AG04450 (cell line): ENCODE results near the gene TNIK. TPM values are rescaled to one million over a fixed set of nuclear protein-coding genes. Genes with fewer than 3 reads are reported as not detected.

Source experiments
- CTCF ChIA-PET: fragments of 300-600, 350-600 bp; formaldehyde crosslinking; extraction: SDS; loops from one replicate; lab custom pipeline; 2022; ENCODE audit warnings: antibody characterized with exemption, inconsistent platforms; lab: Charles Lee
- POLR2A ChIA-PET: fragments of 350-600 bp; formaldehyde crosslinking; extraction: SDS; loops from one replicate; lab custom pipeline; 2021; ENCODE audit warnings: antibody characterized with exemption, inconsistent platforms; lab: Yijun Ruan, JAX
- DNase-seq: peaks from one replicate; pipeline ENCODE4 v3.0.0-alpha.2; 2011; ENCODE audit warnings: low read depth, low spot score
- H3K27ac ChIP-seq: one replicate; pipeline ENCODE4 v1.5.1; 2012; ENCODE audit warnings: low read depth, low read length, control low read depth
- H3K27me3 ChIP-seq: one replicate; pipeline ENCODE4 v1.6.0; 2012; ENCODE audit warnings: low read length; ENCODE audit not compliant: control insufficient read depth, insufficient read depth
- H3K4me3 ChIP-seq: 2 replicates; pipeline ENCODE4 v1.5.1; 2011; ENCODE audit warnings: mild to moderate bottlenecking, low read depth, low read length, control low read depth
- H3K9me3 ChIP-seq: 2 replicates; pipeline ENCODE4 v1.5.1; 2012; ENCODE audit warnings: low read length; ENCODE audit not compliant: control insufficient read depth, insufficient read depth
- polyA plus RNA-seq: library from polyadenylated mRNA; depleted of rRNA; stranded (reverse); fragments of >200 nt; gene quantifications from 2 replicates; pipeline ENCODE4 v1.2.3, GENCODE V29; 2011
- TF ChIP-seq, protein P1 (sequence below): IDR thresholded peaks from 2 replicates; pipeline ENCODE4 v1.5.1; 2011; ENCODE audit warnings: low read depth, low read length, control low read depth, inconsistent platforms

Gene TNIK
- polyA plus RNA-seq, 1 experiment: 9.0 TPM

DNA sequence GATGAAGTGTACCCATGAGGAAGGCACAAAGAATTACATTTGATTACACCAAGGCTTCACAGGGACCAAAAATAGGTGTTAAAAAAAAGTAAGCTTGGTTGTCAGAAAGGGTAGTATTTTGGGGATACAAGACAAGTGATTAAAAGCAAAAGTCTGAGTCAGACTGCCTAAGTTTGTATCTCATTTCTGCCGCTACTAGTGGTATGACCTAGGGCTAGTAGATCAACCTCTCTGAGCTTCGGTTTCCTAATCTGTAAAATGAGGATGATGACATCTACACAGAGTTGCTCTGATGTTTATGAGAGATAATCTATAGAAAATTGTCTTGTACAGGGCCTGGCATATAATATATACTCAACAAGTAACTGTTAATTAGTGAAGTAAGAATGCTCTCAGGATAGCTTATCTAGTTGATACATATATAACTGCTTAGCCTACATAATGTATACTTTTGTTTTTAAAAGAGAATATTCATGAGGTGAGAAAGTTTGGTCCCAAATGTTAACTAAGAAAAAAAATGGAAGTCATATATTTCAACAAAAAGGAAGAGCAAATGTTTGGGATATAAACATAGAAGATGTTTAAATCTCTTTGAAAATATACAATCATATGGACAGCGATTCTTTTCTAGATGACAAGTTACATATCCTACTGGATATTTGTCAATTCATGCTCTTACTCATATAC, 270.7 kb downstream of the TNIK start:
- Histone ChIP-seq H3K9me3 (no peaks in the 10 kb centered on the region), H3K27me3 (no peaks in the 10 kb centered on the region), H3K27ac (no peak overlapping the region), H3K4me3 (no peak overlapping the region)
- DNase-seq: no peak
- TF ChIP-seq, protein P1, sequence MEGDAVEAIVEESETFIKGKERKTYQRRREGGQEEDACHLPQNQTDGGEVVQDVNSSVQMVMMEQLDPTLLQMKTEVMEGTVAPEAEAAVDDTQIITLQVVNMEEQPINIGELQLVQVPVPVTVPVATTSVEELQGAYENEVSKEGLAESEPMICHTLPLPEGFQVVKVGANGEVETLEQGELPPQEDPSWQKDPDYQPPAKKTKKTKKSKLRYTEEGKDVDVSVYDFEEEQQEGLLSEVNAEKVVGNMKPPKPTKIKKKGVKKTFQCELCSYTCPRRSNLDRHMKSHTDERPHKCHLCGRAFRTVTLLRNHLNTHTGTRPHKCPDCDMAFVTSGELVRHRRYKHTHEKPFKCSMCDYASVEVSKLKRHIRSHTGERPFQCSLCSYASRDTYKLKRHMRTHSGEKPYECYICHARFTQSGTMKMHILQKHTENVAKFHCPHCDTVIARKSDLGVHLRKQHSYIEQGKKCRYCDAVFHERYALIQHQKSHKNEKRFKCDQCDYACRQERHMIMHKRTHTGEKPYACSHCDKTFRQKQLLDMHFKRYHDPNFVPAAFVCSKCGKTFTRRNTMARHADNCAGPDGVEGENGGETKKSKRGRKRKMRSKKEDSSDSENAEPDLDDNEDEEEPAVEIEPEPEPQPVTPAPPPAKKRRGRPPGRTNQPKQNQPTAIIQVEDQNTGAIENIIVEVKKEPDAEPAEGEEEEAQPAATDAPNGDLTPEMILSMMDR: no peak
- POLR2A ChIA-PET: no interaction called here
- CTCF ChIA-PET: interaction anchor here (5.5 kb wide), 1 partner anchor 376 kb away, joined by 63 read pairs; no protein-coding TSS in a partner anchor

DNA sequence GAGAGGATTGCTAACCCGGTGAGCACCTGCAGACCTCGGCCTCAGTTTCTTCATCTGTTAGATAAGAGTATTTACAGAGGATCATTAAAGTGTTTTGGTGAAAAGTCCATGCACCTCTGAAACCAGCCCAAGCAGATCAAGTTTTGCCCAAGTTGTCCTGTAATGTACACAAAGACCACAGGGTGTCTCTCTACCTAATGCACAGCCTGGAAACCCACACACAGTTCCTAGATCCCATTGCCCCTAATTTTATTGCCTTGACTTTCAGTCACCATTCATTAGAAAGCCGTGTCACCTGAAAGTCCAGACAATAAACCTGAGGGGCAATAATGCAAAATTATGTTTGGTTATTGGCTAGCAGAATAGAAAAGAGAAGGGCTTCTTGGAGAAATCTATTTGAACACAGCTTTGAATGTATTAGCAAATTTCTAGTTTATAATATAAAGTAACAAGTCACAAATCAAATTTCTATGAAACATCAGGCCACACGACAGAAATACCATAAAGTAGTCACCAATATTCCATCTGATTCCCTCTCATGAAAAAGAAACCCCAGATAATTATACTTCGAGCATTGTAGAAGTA, 272.4 kb downstream of the TNIK start:
- CTCF ChIA-PET: interaction anchor here (0.6 to 5.5 kb wide), 18 partner anchors 11 to 401 kb away, joined by 3 to 63 read pairs (median 3); no protein-coding TSS in a partner anchor
- H3K27me3 ChIP-seq: no peaks in the 10 kb centered on the region
- no peak for DNase-seq
- H3K4me3 ChIP-seq: no peak overlapping the region
- TF ChIP-seq, protein P1: peak; percentile 77
- no peak overlapping the region for H3K27ac ChIP-seq
- POLR2A ChIA-PET: no interaction called here
- no peaks in the 10 kb centered on the region for H3K9me3 ChIP-seq

DNA sequence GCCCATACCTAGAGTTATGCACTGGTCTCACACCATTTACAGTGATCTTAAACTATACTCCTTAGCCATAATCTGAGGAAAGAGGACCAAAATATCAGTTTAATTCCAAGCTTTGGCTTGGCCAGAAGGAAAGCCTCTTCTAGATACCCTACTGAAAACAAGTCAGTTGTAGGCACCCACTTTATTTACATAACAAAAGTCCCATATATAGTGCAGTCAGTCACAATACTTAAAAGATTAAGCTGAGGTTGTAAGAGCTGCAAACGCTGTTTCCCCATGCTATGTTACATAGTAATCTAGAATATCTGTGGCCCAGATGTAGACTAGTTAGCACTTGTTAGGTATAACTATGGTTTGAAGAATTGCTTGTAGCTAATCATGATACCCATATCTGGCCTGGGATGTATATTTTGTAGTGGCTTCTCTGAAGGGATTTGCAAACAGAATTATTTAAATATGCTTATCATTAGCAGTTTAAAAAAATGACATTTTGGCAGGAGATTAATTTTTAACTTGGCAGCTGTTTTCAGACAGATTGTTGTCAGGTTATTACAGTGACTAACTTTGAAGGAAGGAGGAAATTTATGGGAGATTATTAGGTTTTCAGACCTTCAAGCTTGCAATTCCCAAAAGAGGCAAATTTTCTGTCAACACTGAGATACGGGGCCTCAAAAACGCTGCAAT, 273.2 kb downstream of the TNIK start:
- H3K9me3 ChIP-seq: no peaks in the 10 kb centered on the region
- no peak overlapping the region for H3K27ac ChIP-seq
- no peak overlapping the region for H3K4me3 ChIP-seq
- H3K27me3 ChIP-seq: no peaks in the 10 kb centered on the region
- ChIA-PET CTCF (interaction anchor here (0.6 to 5.5 kb wide), 10 partner anchors 19 to 401 kb away, joined by 3 to 63 read pairs (median 4); no protein-coding TSS in a partner anchor), POLR2A (no interaction called here)
- no peak for DNase-seq
- TF ChIP-seq, protein P1: no peak

DNA sequence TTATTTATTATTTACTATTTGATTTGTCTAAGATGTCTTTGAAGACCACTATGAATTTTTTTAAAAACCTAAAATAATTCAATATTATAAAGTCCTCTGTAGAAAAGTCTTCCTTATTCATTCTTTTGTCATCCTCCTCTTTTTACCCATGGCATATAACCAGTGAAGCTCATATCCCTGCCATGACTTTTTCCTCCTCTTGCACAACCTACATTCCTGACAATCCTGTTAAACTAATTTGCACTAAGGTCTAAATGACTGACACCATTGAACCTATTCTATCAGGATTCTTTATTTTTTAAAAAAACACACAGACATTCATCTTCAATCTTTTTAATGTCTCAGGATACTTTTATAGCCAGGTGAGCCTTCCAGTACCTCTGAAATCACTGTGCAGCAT, 273.8 kb downstream of the TNIK start:
- POLR2A ChIA-PET: no interaction called here
- TF ChIP-seq, protein P1: no peak
- CTCF ChIA-PET: interaction anchor here (0.6 to 5.5 kb wide), 9 partner anchors 10 to 402 kb away, joined by 3 to 63 read pairs (median 4); no protein-coding TSS in a partner anchor

DNA sequence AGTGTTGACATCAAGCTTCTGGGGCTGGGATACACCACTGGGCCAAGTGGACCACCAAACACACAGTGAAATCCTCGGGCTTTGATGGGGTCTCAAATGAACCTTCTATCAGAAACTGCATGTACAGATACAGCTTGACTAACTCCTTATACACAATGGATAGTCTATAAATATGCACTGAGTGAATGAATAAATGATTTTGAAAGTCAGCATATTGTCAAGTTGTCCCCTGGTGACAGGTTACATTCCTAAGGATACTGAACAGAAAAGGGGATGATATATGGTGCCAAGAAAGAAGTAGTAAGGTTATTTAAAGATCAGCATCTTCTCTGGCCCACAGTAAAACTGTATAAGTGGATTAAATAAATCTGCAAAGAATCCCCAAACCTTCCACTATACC, 274.2 kb downstream of the TNIK start:
- no peaks in the 10 kb centered on the region for H3K27me3 ChIP-seq
- ChIA-PET POLR2A (no interaction called here), CTCF (interaction anchor here (0.6 to 5.5 kb wide), 6 partner anchors 10 to 379 kb away, joined by 3 to 63 read pairs (median 4); no protein-coding TSS in a partner anchor)
- TF ChIP-seq, protein P1: no peak
- no peak for DNase-seq
- no peaks in the 10 kb centered on the region for H3K9me3 ChIP-seq
- no peak overlapping the region for H3K4me3 ChIP-seq
- no peak overlapping the region for H3K27ac ChIP-seq

More for the DNA sequence above, 273.8 kb downstream of the TNIK start:
- Histone ChIP-seq H3K27ac (no peak overlapping the region), H3K9me3 (no peaks in the 10 kb centered on the region), H3K4me3 (no peak overlapping the region), H3K27me3 (no peaks in the 10 kb centered on the region)
- DNase-seq: no peak
